K562 (cell line): ENCODE results near the gene TRMT2A. TPM values are rescaled to one million over a fixed set of nuclear protein-coding genes. Genes with fewer than 3 reads are reported as not detected.

Experiments
- ATAC-seq: fragments of 200-7000 bp; cut with Tn5 transposase; 3 replicates; pipeline ENCODE4 v1.9.1; 2020; ENCODE audit warnings: moderate library complexity
- BruUV-seq: library from RNA; stranded (reverse); fragments of 400-500 nt; replicated peaks from 2 replicates; lab custom pipeline; 2021; lab: Mats Ljungman, UMichigan
- CTCF ChIA-PET: fragments of 300-600 bp; formaldehyde crosslinking; extraction: SDS; loops from one replicate; lab custom pipeline; 2021; ENCODE audit warnings: low intra/inter-chr PET ratio; lab: Yijun Ruan, JAX
- POLR2A ChIA-PET: fragments of 300-600, 350-650 bp; sonication (Branson Sonifier 250); formaldehyde crosslinking; extraction: SDS; loops from one replicate; lab custom pipeline; 2021; ENCODE audit warnings: antibody characterized with exemption, inconsistent platforms; lab: Yijun Ruan, JAX
- DNase-seq, 4 experiments: peaks; one replicate each; pipeline versions ENCODE4 v3.0.0 to v3.0.0-alpha.2; 2011 to 2018; ENCODE audit warnings: low spot score in 3 of 4, mixed read lengths in 3 of 4; ENCODE audit errors: extremely low read depth in 1 of 4
- FAIRE-seq: peaks from 2 replicates; lab custom pipeline; 2011; peaks lifted over from hg19 to GRCh38; lab: Jason Lieb, UNC
- H2AFZ ChIP-seq: 2 replicates; pipeline ENCODE4 v1.6.0; 2011; ENCODE audit warnings: low read depth, low read length, control low read depth, inconsistent platforms
- H3K27ac ChIP-seq: fragments of 200-600 bp; 3 replicates; pipeline ENCODE4 v1.8.0; 2011; ENCODE audit warnings: low read depth, mild to moderate bottlenecking, control low read depth, inconsistent platforms, low read length, moderate library complexity, mixed read lengths; ENCODE audit errors: extremely low read depth
- H3K27me3 ChIP-seq, 2 experiments: fragments of 300-600 bp in 1 of 2; 2 replicates in 1 of 2; 3 replicates in 1 of 2; pipeline versions ENCODE4 v1.6.0 to v1.8.0; 2011; ENCODE audit warnings: inconsistent platforms in 2 of 2, low read length in 2 of 2, mild to moderate bottlenecking in 1 of 2, mixed read lengths in 1 of 2, moderate library complexity in 1 of 2; ENCODE audit not compliant: control insufficient read depth in 2 of 2, insufficient read depth in 2 of 2
- H3K36me3 ChIP-seq: fragments of 300-600 bp; 3 replicates; pipeline ENCODE4 v1.8.0; 2011; ENCODE audit warnings: mild to moderate bottlenecking, low read length, inconsistent platforms; ENCODE audit not compliant: control insufficient read depth, insufficient read depth
- H3K4me1 ChIP-seq, 2 experiments: fragments of 200-600 bp in 1 of 2; replicated peaks in 1 of 2; 2 replicates in 1 of 2; 3 replicates in 1 of 2; pipeline versions ENCODE4 v1.5.1 to v1.8.0; 2011; ENCODE audit warnings: inconsistent platforms in 2 of 2, low read length in 2 of 2, mild to moderate bottlenecking in 1 of 2, mixed read lengths in 1 of 2, moderate library complexity in 1 of 2; ENCODE audit not compliant: control insufficient read depth in 2 of 2, insufficient read depth in 2 of 2
- H3K4me2 ChIP-seq: 2 replicates; pipeline ENCODE4 v1.6.1; 2011; ENCODE audit warnings: low read length, control low read depth, inconsistent platforms, mixed read lengths; ENCODE audit not compliant: insufficient read depth
- H3K4me3 ChIP-seq: fragments of 200-600 bp; sonication (generic), shearing (Covaris generic); 2 replicates; pipeline ENCODE4 v1.5.1; 2016; ENCODE audit warnings: control low read depth, inconsistent platforms
- H3K79me2 ChIP-seq: fragments of 200-600 bp; 3 replicates; pipeline ENCODE4 v1.8.0; 2011; ENCODE audit warnings: low read length, inconsistent platforms; ENCODE audit not compliant: control insufficient read depth, insufficient read depth
- H3K9ac ChIP-seq, 2 experiments: 2 replicates each; pipeline versions ENCODE4 v1.6.0 to v1.6.1; 2011; ENCODE audit warnings: low read depth in 2 of 2, low read length in 2 of 2, control low read depth in 1 of 2, inconsistent platforms in 1 of 2, mild to moderate bottlenecking in 1 of 2, mixed read lengths in 1 of 2; ENCODE audit not compliant: insufficient read depth in 1 of 2
- H3K9me1 ChIP-seq: one replicate; pipeline ENCODE4 v1.6.0; 2011; ENCODE audit warnings: inconsistent platforms, mild to moderate bottlenecking, low read length, moderate library complexity; ENCODE audit not compliant: control insufficient read depth, insufficient read depth
- H3K9me3 ChIP-seq: replicated peaks from 2 replicates; pipeline ENCODE4 v1.5.1; 2011; ENCODE audit warnings: low read depth, low read length, inconsistent platforms; ENCODE audit not compliant: control insufficient read depth, insufficient read depth
- H4K20me1 ChIP-seq: replicated peaks from 2 replicates; pipeline ENCODE4 v1.6.1; 2011; ENCODE audit warnings: low read length, inconsistent platforms, mixed read lengths; ENCODE audit not compliant: control insufficient read depth, insufficient read depth
- BHLHE40 ChIP-seq: IDR thresholded peaks from 2 replicates; pipeline ENCODE4 v1.6.1; 2011; ENCODE audit warnings: low read length, improper control_type of control experiment
- FOSL1 ChIP-seq: fragments of 200-800 bp; sonication (Bioruptor generic); conservative IDR thresholded peaks from 2 replicates; pipeline ENCODE4 v1.6.1; 2016; ENCODE audit warnings: missing genetic modification characterization, missing compliant biosample characterization
- HMGN3 ChIP-seq: IDR thresholded peaks from 2 replicates; pipeline ENCODE4 v1.6.1; 2011; ENCODE audit warnings: borderline replicate concordance, low read depth, mild to moderate bottlenecking, mixed read lengths, low read length; ENCODE audit not compliant: insufficient read length; ENCODE audit errors: extremely low read depth
- HNRNPLL ChIP-seq: fragments of 200-400 bp; formaldehyde crosslinking; IDR thresholded peaks from 2 replicates; pipeline ENCODE4 v1.6.1; 2017; ENCODE audit warnings: low read length, low read depth, mild to moderate bottlenecking; ENCODE audit not compliant: poor library complexity, severe bottlenecking
- IFI16 ChIP-seq: fragments of 250-450 bp; sonication (Bioruptor Pico); IDR thresholded peaks from 2 replicates; pipeline ENCODE4 v2.1.2; 2022; ENCODE audit warnings: mild to moderate bottlenecking, inconsistent platforms
- JUND ChIP-seq, 2 experiments: IDR thresholded peaks; 2 replicates in 1 of 2; 3 replicates in 1 of 2; pipeline ENCODE4 v1.6.1; 2011; ENCODE audit warnings: borderline replicate concordance in 2 of 2, low read depth in 2 of 2, low read length in 2 of 2, improper control_type of control experiment in 1 of 2, missing biosample characterization in 1 of 2, missing genetic modification characterization in 1 of 2, missing genetic modification reagents in 1 of 2
- NCOA1 ChIP-seq: fragments of 450-650 bp; IDR thresholded peaks from 2 replicates; pipeline ENCODE4 v1.6.1; 2016; ENCODE audit warnings: low read depth
- TBL1XR1 ChIP-seq, 2 experiments: IDR thresholded peaks; 2 replicates each; pipeline ENCODE4 v1.6.1; 2012; ENCODE audit warnings: improper control_type of control experiment in 2 of 2, low read length in 2 of 2, mild to moderate bottlenecking in 1 of 2
- THAP12 ChIP-seq: fragments of 250-450 bp; sonication (Bioruptor Pico); IDR thresholded peaks from 2 replicates; pipeline ENCODE4 v1.9.0; 2021; ENCODE audit warnings: mild to moderate bottlenecking, inconsistent platforms
- ZBTB1 ChIP-seq: sonication (generic); formaldehyde crosslinking; IDR thresholded peaks from 2 replicates; pipeline ENCODE4 v1.8.1; 2023; ENCODE audit warnings: missing genetic modification reagents, low read depth, mild to moderate bottlenecking, borderline replicate concordance
- ZBTB8A ChIP-seq: fragments of 450-650 bp; IDR thresholded peaks from 2 replicates; pipeline ENCODE4 v1.6.1; 2018; ENCODE audit warnings: mild to moderate bottlenecking, moderate library complexity; ENCODE audit not compliant: partially characterized antibody
- ZNF133 ChIP-seq: fragments of 250-450 bp; sonication (Bioruptor Pico); IDR thresholded peaks from 2 replicates; pipeline ENCODE4 v1.4.0; 2020; ENCODE audit warnings: mild to moderate bottlenecking
- ZNF586 ChIP-seq: fragments of 450-650 bp; formaldehyde crosslinking; conservative IDR thresholded peaks from 2 replicates; pipeline ENCODE4 v1.4.0; 2020; ENCODE audit warnings: mild to moderate bottlenecking, moderate library complexity
- WGBS: fragments of 100-300 bp; shearing (Covaris generic); methylation state at CpG from one replicate; pipeline ENCODE4 v1.1.6; 2016; ENCODE audit warnings: low coverage, mixed read lengths; ENCODE audit not compliant: insufficient coverage; ENCODE audit errors: missing lambda C conversion rate; 5-methylcytosine and 5-hydroxymethylcytosine counted together
- in situ Hi-C: fragments of 300-500 bp; cut with MboI; formaldehyde crosslinking; loops from 4 replicates; pipeline ENCODE4 v1.15.0; 2018; ENCODE audit warnings: inconsistent platforms, mixed read lengths
- intact Hi-C: fragments of 100-400 bp; cut with micrococcal nuclease; formaldehyde crosslinking; loops from 2 replicates; pipeline ENCODE4 v1.14.2; 2022
- polyA plus RNA-seq, 8 experiments: library from polyadenylated mRNA; depleted of rRNA in 4 of 8; stranded (reverse) in 5 of 8; unstranded in 3 of 8; fragments of >200 nt; fragmentation: Nextera tagmentation in 2 of 8; fragmentation: Illumina TruSeq in 1 of 8; extraction: Ambion mirVana in 2 of 8; extraction: Trizol in 1 of 8; gene quantifications; 2 replicates each; pipeline versions ENCODE4 v1.2.1 to v1.2.3, GENCODE V29; 2011 to 2014; ENCODE audit warnings: inconsistent platforms in 1 of 8, missing spikeins in 1 of 8
- total RNA-seq, 7 experiments: library from RNA; depleted of rRNA in 6 of 7; stranded (reverse); fragments of >200 nt in 6 of 7; fragmentation: Illumina TruSeq in 2 of 7; extraction: Trizol in 2 of 7; gene quantifications; 2 replicates each; pipeline versions ENCODE4 v1.2.1 to v1.2.3, GENCODE V29; 2011 to 2021; ENCODE audit warnings: low replicate concordance in 1 of 7

Gene TRMT2A
- total and polyA plus RNA-seq, 9 of the 15 experiments (the other 6 are each of a cell fraction or from before 2014, with no cell fraction given), result 1.6 to 265 (median 140) TPM

DNA sequence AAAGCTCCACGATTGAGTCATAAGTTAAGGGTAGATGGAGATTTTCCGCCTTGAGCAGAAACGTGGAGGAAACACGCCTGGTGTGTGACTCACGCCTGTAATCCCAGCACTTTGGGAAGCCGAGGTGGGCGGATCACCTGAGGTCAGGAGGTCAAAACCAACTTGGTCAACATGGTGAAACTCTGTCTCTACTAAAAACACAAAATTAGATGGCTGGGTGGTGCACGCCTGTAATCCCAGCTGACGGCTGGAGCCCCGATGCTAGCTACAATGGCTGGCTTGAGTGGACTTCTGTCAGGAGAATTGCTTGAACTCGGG, 54.3 kb downstream of the TRMT2A start:
- Histone ChIP-seq H3K9ac (peak overlapping the region in 1 of 2 experiments; percentile 80; a peak in 1 of 4 replicates), H3K4me3 (no peak overlapping the region), H3K27me3 (no peaks in the 10 kb centered on the region), H3K4me2 (no peak overlapping the region), H3K27ac (no peak overlapping the region), H3K4me1 (peaks cover 24 to 76% of the 10 kb centered on the region in 2 experiments), H3K36me3 (peaks cover 53% of the 10 kb centered on the region), H4K20me1 (peaks cover 22% of the 10 kb centered on the region; the same call in 1 of the 2 replicates), H3K79me2 (peaks cover 16% of the 10 kb centered on the region; the same call in 2 of the 3 replicates), H3K9me3 (no peaks in the 10 kb centered on the region), H2AFZ (no peak overlapping the region), H3K9me1 (peaks cover 24% of the 10 kb centered on the region)
- ATAC-seq (no peak), DNase-seq (peak in 1 of 4 experiments; percentile 52), FAIRE-seq (no peak)
- 75% methylated on average over 11 of the region's 11 CpGs for WGBS
- TF ChIP-seq IFI16 (CRISPR knock-in tag) (no peak), ZBTB1 (CRISPR knock-in tag) (no peak), HMGN3 (peak; percentile 7), NCOA1 (peak; percentile 13; the same call in 1 of the 2 replicates), JUND (IDR thresholded peaks at IDR 0.05; ENCODE audit: borderline replicate concordance, low read depth, low read length) (peak; percentile 55; the same call in 1 of the 2 replicates), JUND (tag; IDR thresholded peaks at IDR 0.05; ENCODE audit: borderline replicate concordance, low read depth, low read length) (no peak), TBL1XR1 (IDR thresholded peaks at IDR 0.05; ENCODE audit: low read length in 2 of 2) (0 out of 4 replicates have a peak, but pooled peaks of 1 of the 2 experiments have one; percentile 38), BHLHE40 (peak; percentile 78), FOSL1 (tag) (peak; percentile 37; the same call in 1 of the 2 replicates), ZNF133 (0 out of 2 replicates have a peak, but pooled peaks have one; percentile 65), ZNF586 (CRISPR knock-in tag) (0 out of 2 replicates have a peak, but pooled peaks have one; percentile 56), HNRNPLL (peak; percentile 33), THAP12 (CRISPR knock-in tag) (0 out of 2 replicates have a peak, but pooled peaks have one; percentile 10), ZBTB8A (no peak)
- CTCF ChIA-PET, result no interaction called here
- in situ Hi-C loops, result no loop called here
- intact Hi-C loops, result no loop called here
- POLR2A ChIA-PET, result interaction anchor here (0.7 to 5.0 kb wide), 8 partner anchors 8 to 1870 kb away, joined by 3 to 77 read pairs (median 4); no protein-coding TSS in a partner anchor
- BruUV-seq, result no TSS peak
